OCI-LY3 (cell line): ENCODE results near the gene TMEM233.

Source experiments
- H2AFZ ChIP-seq: fragments of 200-600, 300-600 bp; shearing (Covaris generic); 2 replicates; pipeline ENCODE4 v1.6.0; 2014; ENCODE audit warnings: antibody characterized with exemption, low read depth, low read length
- H3K27ac ChIP-seq: fragments of 200-600, 300-600 bp; sonication (generic); 2 replicates; pipeline ENCODE4 v1.5.1; 2014; ENCODE audit warnings: mild to moderate bottlenecking, low read length, moderate library complexity, mixed read lengths
- H3K27me3 ChIP-seq: fragments of 200-600, 300-600 bp; sonication (generic); 2 replicates; pipeline ENCODE4 v1.6.1; 2014; ENCODE audit warnings: low read depth, low read length, mixed read lengths
- H3K36me3 ChIP-seq: fragments of 200-600, 300-600 bp; sonication (generic); replicated peaks from 2 replicates; pipeline ENCODE3; 2014; ENCODE audit warnings: low read depth, low read length, mixed read lengths
- H3K4me1 ChIP-seq: fragments of 300-600, 200-600 bp; sonication (generic); 2 replicates; pipeline ENCODE4 v1.6.1; 2014; ENCODE audit warnings: low read length, mixed read lengths
- H3K4me2 ChIP-seq: fragments of 200-600, 300-600 bp; sonication (generic); 2 replicates; pipeline ENCODE4 v1.6.1; 2014; ENCODE audit warnings: low read length, mixed read lengths
- H3K4me3 ChIP-seq: fragments of 300-600, 200-600 bp; sonication (generic); 2 replicates; pipeline ENCODE4 v1.5.1; 2014; ENCODE audit warnings: antibody characterized with exemption, mild to moderate bottlenecking, low read length, moderate library complexity
- H3K79me2 ChIP-seq: fragments of 300-600, 200-600 bp; shearing (Covaris generic); 2 replicates; pipeline ENCODE4 v1.6.1; 2014; ENCODE audit warnings: mild to moderate bottlenecking, low read length, mixed read lengths
- H3K9ac ChIP-seq: fragments of 300-600, 200-600 bp; shearing (Covaris generic); 2 replicates; pipeline ENCODE4 v1.6.0; 2014; ENCODE audit warnings: mild to moderate bottlenecking, low read length, moderate library complexity
- H3K9me3 ChIP-seq: fragments of 200-600, 300-600 bp; shearing (Covaris generic); 2 replicates; pipeline ENCODE4 v1.6.1; 2014; ENCODE audit warnings: low read length, mixed read lengths; ENCODE audit not compliant: insufficient read depth
- H4K20me1 ChIP-seq: fragments of 200-600, 300-600 bp; sonication (generic); 2 replicates; pipeline ENCODE4 v1.6.1; 2016; ENCODE audit warnings: low read length, mixed read lengths; ENCODE audit not compliant: insufficient read depth
- EZH2phosphoT487 ChIP-seq: fragments of 200-600 bp; shearing (Covaris generic); IDR thresholded peaks from 2 replicates; pipeline ENCODE4 v1.6.1; 2018; ENCODE audit warnings: antibody characterized with exemption, mixed run types, low read depth
- TF ChIP-seq, protein P1 (sequence below): fragments of 200-600, 300-600 bp; sonication (generic); IDR thresholded peaks from 2 replicates; pipeline ENCODE4 v1.5.1; 2014; ENCODE audit warnings: antibody characterized with exemption, low read length, low read depth

Gene TMEM233

DNA sequence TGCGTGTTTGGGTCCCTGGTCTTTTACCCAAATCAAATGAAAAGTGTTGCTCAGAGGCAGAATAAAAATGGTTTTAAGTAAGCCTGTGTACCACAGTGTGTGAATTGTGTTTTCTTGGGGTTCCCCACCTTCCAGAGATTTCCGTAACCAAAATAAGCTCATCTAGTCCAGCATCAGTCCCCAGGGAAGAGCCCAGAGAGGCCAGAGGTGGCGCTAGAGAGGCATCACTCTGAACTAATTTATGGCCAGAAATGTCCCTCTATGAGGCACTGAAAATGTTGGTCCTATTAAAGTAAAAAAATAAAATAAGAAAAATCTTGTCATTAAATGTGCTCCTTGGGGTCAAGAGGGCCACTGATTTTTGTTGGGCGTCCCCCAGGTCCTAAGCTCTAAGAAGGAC lies 49.4 kb downstream of the TMEM233 start:
- Histone ChIP-seq H2AFZ (no peak overlapping the region), H3K4me1 (no peaks in the 10 kb centered on the region), H3K36me3 (no peaks in the 10 kb centered on the region), H3K79me2 (no peaks in the 10 kb centered on the region), H4K20me1 (no peaks in the 10 kb centered on the region), H3K9me3 (no peaks in the 10 kb centered on the region), H3K4me3 (no peak overlapping the region), H3K4me2 (no peak overlapping the region), H3K27me3 (0 out of 2 replicates have a peak, but pooled peaks cover under 1% of the 10 kb centered on the region), H3K27ac (no peak overlapping the region), H3K9ac (no peak overlapping the region)
- no peak for TF ChIP-seq EZH2phosphoT487
- TF ChIP-seq, protein P1, sequence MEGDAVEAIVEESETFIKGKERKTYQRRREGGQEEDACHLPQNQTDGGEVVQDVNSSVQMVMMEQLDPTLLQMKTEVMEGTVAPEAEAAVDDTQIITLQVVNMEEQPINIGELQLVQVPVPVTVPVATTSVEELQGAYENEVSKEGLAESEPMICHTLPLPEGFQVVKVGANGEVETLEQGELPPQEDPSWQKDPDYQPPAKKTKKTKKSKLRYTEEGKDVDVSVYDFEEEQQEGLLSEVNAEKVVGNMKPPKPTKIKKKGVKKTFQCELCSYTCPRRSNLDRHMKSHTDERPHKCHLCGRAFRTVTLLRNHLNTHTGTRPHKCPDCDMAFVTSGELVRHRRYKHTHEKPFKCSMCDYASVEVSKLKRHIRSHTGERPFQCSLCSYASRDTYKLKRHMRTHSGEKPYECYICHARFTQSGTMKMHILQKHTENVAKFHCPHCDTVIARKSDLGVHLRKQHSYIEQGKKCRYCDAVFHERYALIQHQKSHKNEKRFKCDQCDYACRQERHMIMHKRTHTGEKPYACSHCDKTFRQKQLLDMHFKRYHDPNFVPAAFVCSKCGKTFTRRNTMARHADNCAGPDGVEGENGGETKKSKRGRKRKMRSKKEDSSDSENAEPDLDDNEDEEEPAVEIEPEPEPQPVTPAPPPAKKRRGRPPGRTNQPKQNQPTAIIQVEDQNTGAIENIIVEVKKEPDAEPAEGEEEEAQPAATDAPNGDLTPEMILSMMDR: peak; percentile 28

- H3K79me2 ChIP-seq: no peaks in the 10 kb centered on the region
- H3K4me3 ChIP-seq: no peak overlapping the region
- no peaks in the 10 kb centered on the region for H3K4me1 ChIP-seq
- no peak overlapping the region for H3K4me2 ChIP-seq
- no peaks in the 10 kb centered on the region for H3K27me3 ChIP-seq
- H4K20me1 ChIP-seq: no peaks in the 10 kb centered on the region
- no peak overlapping the region for H3K27ac ChIP-seq
- no peaks in the 10 kb centered on the region for H3K9me3 ChIP-seq
- no peaks in the 10 kb centered on the region for H3K36me3 ChIP-seq
- no peak overlapping the region for H3K9ac ChIP-seq
- H2AFZ ChIP-seq: no peak overlapping the region
- TF ChIP-seq, protein P1: no peak
- no peak for TF ChIP-seq EZH2phosphoT487
These were observed 51.4 kb downstream of the TMEM233 start for GRCh38 chr12:119644930-119645329.

DNA sequence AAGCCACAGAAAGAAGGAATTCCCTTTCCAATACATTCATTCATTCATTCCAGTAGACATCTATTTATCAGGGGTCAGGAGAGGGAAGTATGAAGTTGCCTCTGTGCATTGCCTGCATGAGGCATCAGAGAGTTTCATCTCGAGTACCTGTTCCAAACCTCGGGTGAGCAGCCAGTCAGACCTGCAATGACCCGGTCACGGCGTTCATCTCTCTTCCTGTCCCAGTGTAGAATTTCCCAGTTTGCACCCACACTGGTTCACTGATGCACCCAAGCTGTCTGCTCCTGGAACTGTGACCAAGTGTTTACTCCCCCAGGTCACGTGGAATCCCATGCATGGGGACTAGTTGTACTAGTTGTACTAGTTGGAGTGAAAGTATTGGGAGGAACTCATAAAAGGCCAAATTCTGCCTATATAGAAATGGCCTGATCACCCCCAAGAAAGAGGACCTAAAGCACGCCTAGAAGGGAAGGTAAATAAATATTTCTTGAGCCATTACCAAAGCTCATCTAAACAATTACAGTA lies 52.0 kb downstream of the TMEM233 start:
- Histone ChIP-seq H3K4me3 (no peak overlapping the region), H3K9me3 (no peaks in the 10 kb centered on the region), H3K79me2 (no peaks in the 10 kb centered on the region), H3K36me3 (no peaks in the 10 kb centered on the region), H3K27ac (no peak overlapping the region), H4K20me1 (no peaks in the 10 kb centered on the region), H3K4me1 (no peaks in the 10 kb centered on the region), H3K27me3 (no peaks in the 10 kb centered on the region), H3K9ac (no peak overlapping the region), H2AFZ (no peak overlapping the region), H3K4me2 (no peak overlapping the region)
- no peak for TF ChIP-seq EZH2phosphoT487
- TF ChIP-seq, protein P1: no peak

DNA sequence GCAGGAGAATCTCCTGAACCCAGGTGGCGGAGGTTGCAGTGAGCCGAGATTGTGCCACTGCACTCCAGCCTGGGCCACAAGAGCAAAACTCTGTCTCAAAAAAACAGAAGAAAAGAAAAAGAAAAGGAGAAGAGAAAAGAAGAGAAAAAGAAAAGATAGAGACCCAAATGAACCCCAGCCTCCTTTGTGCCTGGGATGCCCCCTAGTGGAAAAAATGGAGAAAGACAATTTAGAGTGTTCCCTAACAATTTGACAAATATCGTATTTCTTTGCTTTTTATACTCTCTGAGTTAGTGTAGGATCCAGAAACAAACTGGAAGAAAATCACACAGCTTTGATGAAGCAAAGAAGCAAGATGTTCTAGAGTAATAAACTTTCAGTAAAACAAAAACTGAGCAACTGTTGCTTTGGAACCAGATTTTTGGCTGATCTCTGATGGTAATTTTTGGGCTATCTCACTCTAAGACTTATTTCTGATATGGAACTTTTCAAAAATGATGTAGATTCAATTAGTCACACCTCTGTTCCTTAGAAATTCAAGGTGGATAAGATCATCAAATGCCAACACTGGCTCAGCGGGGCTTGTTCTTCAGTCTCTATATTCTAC lies 55.7 kb downstream of the TMEM233 start:
- no peaks in the 10 kb centered on the region for H3K27me3 ChIP-seq
- no peak overlapping the region for H3K9ac ChIP-seq
- H3K4me3 ChIP-seq: no peak overlapping the region
- H3K27ac ChIP-seq: no peak overlapping the region
- no peaks in the 10 kb centered on the region for H3K4me1 ChIP-seq
- H3K4me2 ChIP-seq: no peak overlapping the region
- H2AFZ ChIP-seq: 0 out of 2 replicates have a peak overlapping the region, but pooled peaks have one; percentile 35
- H3K79me2 ChIP-seq: no peaks in the 10 kb centered on the region
- 0 out of 2 replicates have a peak, but pooled peaks cover 5% of the 10 kb centered on the region for H3K9me3 ChIP-seq
- no peaks in the 10 kb centered on the region for H3K36me3 ChIP-seq
- no peaks in the 10 kb centered on the region for H4K20me1 ChIP-seq
- TF ChIP-seq EZH2phosphoT487: no peak
- TF ChIP-seq, protein P1: peak; percentile 71
